GM18505 (cell line): ENCODE measurements around the gene RING1.
"Not testable (repeated sequence)": the region's sequence is repeated elsewhere in the genome, so short reads cannot be mapped to it uniquely, and the experiment has no call there.

Source experiments
- ATAC-seq: cut with Tn5 transposase; IDR thresholded peaks from one replicate; pipeline ENCODE4 v1.9.1; 2021; ENCODE audit not compliant: unreplicated experiment
- POLR2A ChIP-seq: IDR thresholded peaks from 4 replicates; pipeline ENCODE4 v1.6.1; 2011; ENCODE audit warnings: borderline replicate concordance; ENCODE audit not compliant: insufficient read depth, insufficient read length; ENCODE audit errors: extremely low read depth

The RING1 gene

GRCh38 chr6:33213166-33213988, 5.1 kb downstream of the RING1 start:
- TF ChIP-seq POLR2A: no peak
- no peak for ATAC-seq

GRCh38 chr6:33213989-33214335, 5.7 kb downstream of the RING1 start:
- no peak for ATAC-seq
- TF ChIP-seq POLR2A: no peak

- no peak for TF ChIP-seq POLR2A
- ATAC-seq: no peak
Observed at GRCh38 chr6:33215271-33216116, 7.2 kb downstream of the RING1 start.

GRCh38 chr6:33216117-33216649, 7.9 kb downstream of the RING1 start:
- no peak for ATAC-seq

GRCh38 chr6:33217246-33217645, 8.9 kb downstream of the RING1 start:
- no peak for TF ChIP-seq POLR2A
- ATAC-seq: no peak

More at GRCh38 chr6:33216117-33216649, 7.9 kb downstream of the RING1 start:
- TF ChIP-seq POLR2A: no peak

- ATAC-seq: no peak
- no peak for TF ChIP-seq POLR2A
Observed at GRCh38 chr6:33217681-33218080, 9.4 kb downstream of the RING1 start.

GRCh38 chr6:33226503-33227120, 18.3 kb downstream of the RING1 start:
- ATAC-seq: not testable (repeated sequence)

- ATAC-seq: no peak
- TF ChIP-seq POLR2A: no peak
Observed at GRCh38 chr6:33235221-33235634, 26.9 kb downstream of the RING1 start.

GRCh38 chr6:33236328-33236727, 28.0 kb downstream of the RING1 start:
- TF ChIP-seq POLR2A: no peak
- ATAC-seq: no peak

- TF ChIP-seq POLR2A: no peak
- no peak for ATAC-seq
Observed at GRCh38 chr6:33236852-33237251, 28.6 kb downstream of the RING1 start.

- ATAC-seq: no peak
- no peak for TF ChIP-seq POLR2A
Observed at GRCh38 chr6:33237741-33238140, 29.4 kb downstream of the RING1 start.

GRCh38 chr6:33241968-33242367, 33.7 kb downstream of the RING1 start:
- ATAC-seq: no peak
- no peak for TF ChIP-seq POLR2A

GRCh38 chr6:33243476-33243875, 35.2 kb downstream of the RING1 start:
- no peak for TF ChIP-seq POLR2A
- ATAC-seq: no peak

GRCh38 chr6:33247977-33248642, 39.8 kb downstream of the RING1 start:
- no peak for TF ChIP-seq POLR2A
- ATAC-seq: peak; percentile 50

- ATAC-seq: no peak
Observed at GRCh38 chr6:33248643-33248931, 40.3 kb downstream of the RING1 start.

More at GRCh38 chr6:33248643-33248931, 40.3 kb downstream of the RING1 start:
- TF ChIP-seq POLR2A: no peak
